Effector memory CD8-positive, alpha-beta T cell (primary cell): ENCODE data around the gene CRACR2A.

ENCODE experiments used
- ATAC-seq: fragments of 150-1000 bp; cut with Tn5 transposase; replicated peaks from 2 replicates; pipeline ENCODE4 v1.10.0; 2021; ENCODE audit warnings: mild to moderate bottlenecking, moderate library complexity
- DNase-seq, 3 experiments: peaks; one replicate each; pipeline ENCODE4 v3.0.0; 2021
- H3K27ac Mint-ChIP-seq, 2 donors: one replicate each; pipeline ENCODE4 v1.8.0; 2022; ENCODE audit warnings: mild to moderate bottlenecking in 2 of 2, mixed read lengths in 2 of 2, moderate library complexity in 2 of 2
- H3K27me3 Mint-ChIP-seq, 2 donors: one replicate each; pipeline ENCODE4 v1.8.0; 2022; ENCODE audit warnings: mixed read lengths in 2 of 2
- H3K36me3 Mint-ChIP-seq: one replicate; pipeline ENCODE4 v1.8.0; 2022; ENCODE audit warnings: mild to moderate bottlenecking, moderate library complexity, mixed read lengths; ENCODE audit not compliant: insufficient read depth
- H3K4me1 Mint-ChIP-seq, 2 donors: one replicate each; pipeline ENCODE4 v1.8.0; 2022; ENCODE audit warnings: low read depth in 2 of 2, mixed read lengths in 2 of 2
- H3K4me3 Mint-ChIP-seq, 2 donors: one replicate each; pipeline ENCODE4 v1.8.0; 2022; ENCODE audit warnings: mild to moderate bottlenecking in 2 of 2, mixed read lengths in 2 of 2, moderate library complexity in 2 of 2
- H3K9me3 Mint-ChIP-seq, 2 donors: one replicate each; pipeline ENCODE4 v1.8.0; 2022; ENCODE audit warnings: mixed read lengths in 2 of 2

The CRACR2A gene

DNA sequence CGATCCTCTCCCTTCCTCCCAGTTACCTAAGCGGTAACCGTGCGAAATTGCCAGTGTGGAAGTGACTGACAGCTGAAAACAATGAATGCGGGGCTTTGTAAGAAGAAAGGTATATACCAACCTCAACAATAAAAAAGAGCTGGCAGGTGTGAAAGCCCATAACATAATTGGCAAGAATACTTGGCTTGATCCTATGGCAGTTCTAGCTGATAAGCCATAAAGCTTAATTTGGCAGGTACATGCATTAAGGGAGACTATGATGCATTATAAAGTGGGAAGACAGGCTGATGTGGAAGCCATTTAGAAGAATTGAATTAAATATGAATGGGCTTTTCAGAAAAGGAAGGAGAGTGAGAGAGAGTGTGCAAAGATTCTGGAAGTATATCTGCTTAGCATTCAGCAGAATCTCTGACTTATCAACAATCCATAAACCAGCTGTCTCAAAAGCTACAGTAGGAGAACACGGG lies 71.3 kb downstream of the CRACR2A start:
- peaks cover 0 to 4% of the 10 kb centered on the region in 2 donors for H3K4me1 Mint-ChIP-seq
- H3K4me3 Mint-ChIP-seq, result no peak overlapping the region
- H3K9me3 Mint-ChIP-seq, result no peaks in the 10 kb centered on the region
- H3K27ac Mint-ChIP-seq, result peak overlapping the region in 1 of 2 donors; percentile 4
- ATAC-seq (no peak), DNase-seq (no peak)
- no peaks in the 10 kb centered on the region for H3K27me3 Mint-ChIP-seq
- peaks cover 14% of the 10 kb centered on the region for H3K36me3 Mint-ChIP-seq

DNA sequence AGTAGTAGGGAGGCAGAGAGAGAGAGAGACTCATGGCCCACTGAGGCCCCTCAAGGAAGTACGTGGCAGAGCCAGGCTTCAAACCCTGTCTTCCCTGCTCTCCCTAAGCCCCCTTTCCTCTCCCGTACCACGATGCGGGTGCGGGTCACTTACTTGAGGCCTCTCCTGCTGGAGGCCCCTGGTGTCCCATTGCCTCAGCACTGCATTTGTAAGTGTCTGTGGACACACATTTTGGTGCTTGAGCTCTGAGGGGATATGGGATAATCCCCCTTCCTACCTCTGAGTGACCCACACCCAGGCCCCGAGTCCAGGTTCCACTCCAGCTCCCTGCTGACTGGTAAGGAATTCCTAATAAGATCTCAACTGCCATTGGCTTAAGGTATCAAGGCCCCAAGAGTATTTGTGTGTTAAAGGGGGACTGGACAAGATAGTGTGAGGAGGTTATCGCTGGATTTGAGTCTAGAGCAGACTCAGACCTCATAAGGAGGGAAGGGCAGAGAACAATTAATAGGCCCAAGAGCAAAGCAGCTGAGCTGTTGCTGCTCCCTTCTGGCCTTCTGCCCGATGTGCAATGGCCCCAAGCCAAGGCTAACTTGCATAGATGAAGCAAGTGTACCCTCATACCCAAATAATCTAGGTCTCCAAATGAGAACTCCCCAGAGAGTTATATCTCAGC lies 71.9 kb downstream of the CRACR2A start:
- H3K4me3 Mint-ChIP-seq, result no peak overlapping the region
- ATAC-seq (no peak), DNase-seq (no peak)
- H3K9me3 Mint-ChIP-seq, result no peaks in the 10 kb centered on the region
- H3K27ac Mint-ChIP-seq, result no peak overlapping the region
- no peaks in the 10 kb centered on the region for H3K27me3 Mint-ChIP-seq
- peaks cover 17% of the 10 kb centered on the region for H3K36me3 Mint-ChIP-seq
- H3K4me1 Mint-ChIP-seq, result peaks cover 0 to 4% of the 10 kb centered on the region in 2 donors

DNA sequence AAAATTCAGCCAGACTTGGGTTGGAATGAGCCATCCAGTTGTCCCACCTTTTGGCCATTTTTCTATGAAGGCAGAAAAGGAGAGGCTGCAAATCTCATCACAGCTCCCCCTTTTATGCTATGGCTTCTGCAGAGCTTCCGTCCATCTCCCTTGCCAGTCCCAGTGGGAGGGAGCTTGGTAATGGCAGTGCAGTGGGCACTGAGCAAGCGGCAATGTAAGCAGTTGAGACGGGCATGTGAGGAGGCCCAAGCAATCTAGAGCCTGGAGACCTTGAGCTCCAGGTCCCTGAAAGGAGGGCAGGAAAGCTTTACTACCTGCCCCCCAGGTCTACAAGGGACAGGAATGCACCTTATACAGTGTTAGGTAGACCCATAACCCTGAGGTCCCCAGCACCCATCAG lies 73.1 kb downstream of the CRACR2A start:
- Mint-ChIP-seq H3K27me3 (no peaks in the 10 kb centered on the region), H3K9me3 (no peaks in the 10 kb centered on the region), H3K4me1 (peaks cover 3 to 4% of the 10 kb centered on the region in 2 donors), H3K27ac (peak overlapping the region; percentile 37 to 82), H3K4me3 (no peak overlapping the region), H3K36me3 (peaks cover 20% of the 10 kb centered on the region)
- ATAC-seq, result no peak
- no peak for DNase-seq

DNA sequence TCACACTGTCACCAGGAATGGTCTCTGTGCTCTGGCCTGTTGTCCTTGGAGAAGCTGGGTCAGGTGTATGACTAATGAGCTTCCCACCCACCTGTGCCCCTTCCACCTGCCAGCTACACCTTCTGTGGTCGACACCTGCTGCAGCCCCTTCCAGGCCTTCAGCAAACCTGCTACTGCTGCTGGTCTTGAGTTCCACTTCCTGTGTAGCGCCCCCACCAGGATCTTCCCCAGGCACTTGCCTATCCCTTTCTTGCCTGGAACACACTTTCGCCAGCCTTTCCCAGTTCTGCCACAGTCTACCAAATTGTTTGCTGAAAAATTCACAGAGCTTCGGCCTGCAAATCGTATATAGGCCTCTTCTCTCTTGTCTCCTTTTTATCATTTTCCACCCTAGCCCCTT lies 75.3 kb downstream of the CRACR2A start:
- H3K9me3 Mint-ChIP-seq, result no peaks in the 10 kb centered on the region
- no peak overlapping the region for H3K4me3 Mint-ChIP-seq
- H3K36me3 Mint-ChIP-seq, result peaks cover 25% of the 10 kb centered on the region
- H3K4me1 Mint-ChIP-seq, result peaks cover 0 to 3% of the 10 kb centered on the region in 2 donors
- peak overlapping the region; percentile 8 to 12 for H3K27ac Mint-ChIP-seq
- no peak for DNase-seq
- no peaks in the 10 kb centered on the region for H3K27me3 Mint-ChIP-seq
- ATAC-seq, result no peak

DNA sequence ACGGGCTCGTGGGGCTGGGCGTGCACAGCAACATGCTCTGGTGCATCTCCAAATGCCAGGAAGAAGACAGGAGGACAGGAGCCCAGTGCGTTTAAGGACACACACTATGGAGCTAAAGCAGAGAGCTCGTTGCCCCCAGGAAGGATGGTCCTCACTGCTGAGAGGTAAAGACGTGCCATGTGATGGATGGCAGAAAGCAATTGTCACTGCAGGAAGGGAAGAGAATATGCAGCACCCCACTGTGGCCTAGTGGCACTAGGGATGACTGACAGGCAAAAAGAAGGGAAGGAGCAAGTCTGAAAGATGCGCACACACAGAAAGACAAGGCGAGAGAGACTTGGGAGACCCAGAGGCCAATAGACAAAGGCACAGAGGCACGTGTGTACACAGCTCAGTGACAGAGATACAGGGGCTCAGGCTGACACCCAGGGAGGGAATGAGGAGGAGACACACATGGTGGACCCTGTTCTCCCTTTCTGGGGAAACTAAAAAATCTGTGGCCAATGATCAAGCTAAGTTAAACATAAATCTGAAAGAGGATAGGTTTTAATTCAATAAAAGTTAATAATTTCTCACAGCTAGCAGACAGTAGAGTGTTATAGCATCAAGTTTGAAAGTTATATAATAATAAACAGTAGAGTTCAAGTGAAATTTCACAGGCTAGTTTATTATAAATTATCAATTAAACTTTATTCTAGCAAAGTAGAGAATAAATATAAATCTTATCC lies 78.8 kb downstream of the CRACR2A start:
- H3K27ac Mint-ChIP-seq, result no peak overlapping the region
- no peaks in the 10 kb centered on the region for H3K9me3 Mint-ChIP-seq
- peaks cover 0 to 3% of the 10 kb centered on the region in 2 donors for H3K4me1 Mint-ChIP-seq
- ATAC-seq (no peak), DNase-seq (no peak)
- peaks cover 33% of the 10 kb centered on the region for H3K36me3 Mint-ChIP-seq
- no peaks in the 10 kb centered on the region for H3K27me3 Mint-ChIP-seq
- no peak overlapping the region for H3K4me3 Mint-ChIP-seq

DNA sequence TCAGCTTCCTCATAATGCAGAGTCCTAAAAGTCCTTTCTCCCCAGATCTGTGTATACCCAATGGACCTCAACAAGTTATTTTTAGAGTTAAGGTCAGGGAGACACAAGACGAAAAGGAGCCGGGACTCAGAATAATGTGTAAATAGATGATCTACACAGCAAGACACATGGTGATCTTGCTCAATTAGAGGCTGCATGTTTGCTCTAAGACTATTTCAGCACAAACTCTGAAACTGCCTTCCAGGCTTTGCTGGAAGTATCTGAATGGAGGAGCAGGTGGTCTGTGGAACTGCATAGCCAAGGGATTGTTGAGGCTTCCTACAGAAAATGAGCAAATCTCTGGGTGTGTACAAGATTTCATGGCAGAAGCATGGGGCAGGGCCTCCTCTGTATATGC lies 80.8 kb downstream of the CRACR2A start:
- ATAC-seq (no peak), DNase-seq (no peak)
- Mint-ChIP-seq H3K36me3 (peaks cover 36% of the 10 kb centered on the region), H3K4me3 (no peak overlapping the region), H3K27ac (peak overlapping the region; percentile 14 to 65), H3K4me1 (peaks cover 0 to 3% of the 10 kb centered on the region in 2 donors), H3K9me3 (no peaks in the 10 kb centered on the region), H3K27me3 (no peaks in the 10 kb centered on the region)

DNA sequence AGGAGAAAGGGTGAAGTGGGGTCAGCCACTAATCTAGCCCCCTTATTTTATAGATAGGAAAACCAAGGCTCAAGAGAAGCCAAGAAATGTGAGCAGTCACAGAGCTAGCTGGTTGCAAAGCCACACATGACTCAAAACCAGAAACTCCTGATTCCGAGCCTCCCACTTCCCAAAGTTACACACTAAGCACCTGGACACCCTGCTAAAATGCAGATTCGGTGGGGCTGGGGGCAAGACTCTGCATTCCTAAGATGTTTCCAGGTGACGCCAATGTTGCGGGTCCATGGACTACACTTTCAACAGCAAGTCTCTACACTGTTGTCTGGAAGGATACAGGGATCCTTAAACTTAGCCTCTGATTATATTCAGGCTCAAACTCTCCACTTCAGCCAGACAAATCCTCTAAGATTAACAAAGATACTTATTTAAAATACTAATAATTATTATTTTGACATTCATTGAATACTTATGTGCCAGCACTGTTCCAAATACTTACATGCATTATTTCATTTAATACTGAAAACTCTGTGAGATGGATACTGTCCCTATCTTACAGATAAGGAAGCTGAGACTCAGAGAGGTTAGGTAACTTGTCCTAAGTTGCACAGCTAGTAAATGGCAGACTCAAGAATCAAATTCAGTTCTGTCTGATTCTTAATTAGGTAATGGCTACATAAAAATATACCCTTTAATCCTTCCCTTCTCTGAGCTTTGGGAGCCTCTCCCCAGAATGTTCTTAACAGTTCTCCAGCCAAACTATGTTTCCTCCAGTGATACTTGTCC lies 81.4 kb downstream of the CRACR2A start:
- Mint-ChIP-seq H3K4me1 (peaks cover 0 to 3% of the 10 kb centered on the region in 2 donors), H3K9me3 (no peaks in the 10 kb centered on the region), H3K4me3 (no peak overlapping the region), H3K27ac (peak overlapping the region; percentile 38 to 65), H3K36me3 (peaks cover 32% of the 10 kb centered on the region), H3K27me3 (no peaks in the 10 kb centered on the region)
- no peak for ATAC-seq
- no peak for DNase-seq

DNA sequence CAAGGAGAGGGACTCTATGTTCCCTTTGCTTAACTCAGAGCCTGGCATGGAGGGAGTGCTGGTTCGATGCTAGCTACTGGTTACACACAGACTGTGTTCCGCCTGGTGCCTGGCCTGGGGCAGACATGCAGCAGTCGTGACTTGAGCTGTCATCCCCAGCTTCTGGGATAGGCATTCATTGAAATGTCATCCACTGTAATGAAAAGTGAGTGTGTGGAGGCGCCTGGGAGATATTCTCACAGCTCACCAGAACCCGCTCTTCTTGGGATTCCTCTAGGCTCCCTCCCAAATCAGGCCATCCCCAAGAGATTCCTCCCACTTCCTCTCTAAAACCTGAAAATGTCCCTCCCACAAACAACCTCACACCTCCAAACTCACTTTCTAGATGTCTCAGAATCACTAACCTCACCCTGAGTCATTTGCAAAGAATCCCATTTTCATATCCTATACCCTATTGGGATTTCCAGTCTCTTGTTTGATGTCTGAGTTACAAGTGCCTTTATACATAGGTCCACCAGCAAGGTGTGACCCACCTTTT lies 82.8 kb downstream of the CRACR2A start:
- no peak for ATAC-seq
- Mint-ChIP-seq H3K9me3 (no peaks in the 10 kb centered on the region), H3K4me3 (no peak overlapping the region), H3K27me3 (no peaks in the 10 kb centered on the region), H3K27ac (peak overlapping the region in 1 of 2 donors; percentile 29), H3K4me1 (no peaks in the 10 kb centered on the region), H3K36me3 (peaks cover 35% of the 10 kb centered on the region)
- DNase-seq, result no peak

DNA sequence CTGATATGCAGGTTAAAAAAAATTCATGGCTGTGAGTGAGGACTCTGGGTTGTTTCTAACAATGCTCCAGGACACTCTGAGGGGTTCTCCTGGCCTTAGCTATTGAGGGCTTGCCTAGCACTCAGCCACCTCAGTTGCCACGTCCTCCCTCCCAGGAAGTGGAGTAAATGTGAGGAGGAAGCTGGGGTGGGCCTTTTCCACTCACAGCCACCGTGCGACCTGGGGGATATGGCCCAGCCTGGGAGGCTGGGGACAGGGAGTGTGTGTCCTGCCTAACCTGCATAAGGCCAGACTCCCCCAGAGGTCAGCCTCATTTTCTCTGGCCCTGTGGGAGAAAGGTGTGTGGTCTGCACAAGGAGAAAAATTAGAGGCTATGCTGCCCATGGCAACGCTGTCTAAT lies 83.3 kb downstream of the CRACR2A start:
- Mint-ChIP-seq H3K27me3 (no peaks in the 10 kb centered on the region), H3K4me3 (no peak overlapping the region), H3K9me3 (no peaks in the 10 kb centered on the region), H3K4me1 (no peaks in the 10 kb centered on the region), H3K36me3 (peaks cover 40% of the 10 kb centered on the region), H3K27ac (peak overlapping the region in 1 of 2 donors; percentile 20)
- ATAC-seq (no peak), DNase-seq (no peak)

DNA sequence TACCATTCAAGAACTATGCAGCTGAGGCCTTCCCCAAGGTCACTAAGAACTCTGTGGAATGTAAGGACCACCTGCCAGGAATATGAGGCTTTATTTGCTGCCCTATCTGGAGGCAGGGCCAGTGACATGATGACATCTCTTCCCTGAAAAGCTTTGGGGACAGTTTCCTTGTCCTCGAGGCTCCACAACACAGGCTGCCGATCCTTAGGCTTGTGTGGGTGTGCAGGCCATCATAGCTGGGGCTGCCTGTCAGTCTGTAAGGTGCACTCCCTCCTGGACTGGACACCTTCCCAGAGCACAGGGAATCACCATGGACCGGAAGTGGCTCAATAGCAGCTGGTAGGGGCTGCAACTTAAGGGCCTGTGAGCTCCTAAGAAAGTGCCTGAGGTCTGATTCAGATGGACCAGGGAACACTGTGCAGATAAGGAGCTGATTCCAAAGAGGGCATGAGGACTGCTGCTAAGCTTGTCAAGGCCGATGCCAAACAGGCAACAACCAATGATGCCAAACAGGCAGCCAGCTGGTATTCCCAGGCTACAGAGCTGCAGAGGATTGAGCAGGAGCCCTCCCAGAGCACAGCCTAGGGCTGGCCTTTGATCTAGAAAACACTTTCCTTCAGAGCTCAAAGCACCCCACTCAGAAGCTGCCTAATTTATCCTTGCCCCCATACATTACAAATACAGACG lies 84.3 kb downstream of the CRACR2A start:
- no peak overlapping the region for H3K4me3 Mint-ChIP-seq
- DNase-seq (no peak), ATAC-seq (no peak)
- H3K36me3 Mint-ChIP-seq, result peaks cover 39% of the 10 kb centered on the region
- peak overlapping the region in 1 of 2 donors; percentile 29 for H3K27ac Mint-ChIP-seq
- H3K4me1 Mint-ChIP-seq, result no peaks in the 10 kb centered on the region
- H3K27me3 Mint-ChIP-seq, result no peaks in the 10 kb centered on the region
- H3K9me3 Mint-ChIP-seq, result no peaks in the 10 kb centered on the region

DNA sequence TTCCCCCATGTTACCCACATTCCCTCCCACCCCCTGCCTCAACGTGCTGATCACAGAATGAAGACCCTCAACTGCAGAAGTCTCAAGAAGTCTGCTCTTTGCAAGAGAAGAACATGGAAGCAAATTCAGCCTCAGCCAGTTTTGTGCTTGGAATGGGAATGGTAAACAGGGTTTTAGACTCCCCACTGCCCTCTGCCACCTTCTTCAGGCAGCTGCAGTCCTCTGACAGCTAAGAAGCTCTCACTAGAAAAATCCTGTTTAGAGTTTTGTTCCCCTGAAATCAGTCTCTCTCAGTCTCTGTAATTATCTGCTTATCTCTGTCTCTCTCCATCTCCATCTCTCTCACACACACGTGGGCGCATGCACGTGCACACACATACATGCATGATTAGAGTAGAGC lies 85.4 kb downstream of the CRACR2A start:
- Mint-ChIP-seq H3K36me3 (peaks cover 34% of the 10 kb centered on the region), H3K4me3 (no peak overlapping the region), H3K9me3 (no peaks in the 10 kb centered on the region), H3K27me3 (no peaks in the 10 kb centered on the region), H3K27ac (peak overlapping the region in 1 of 2 donors; percentile 29), H3K4me1 (no peaks in the 10 kb centered on the region)
- no peak for DNase-seq
- ATAC-seq, result no peak

DNA sequence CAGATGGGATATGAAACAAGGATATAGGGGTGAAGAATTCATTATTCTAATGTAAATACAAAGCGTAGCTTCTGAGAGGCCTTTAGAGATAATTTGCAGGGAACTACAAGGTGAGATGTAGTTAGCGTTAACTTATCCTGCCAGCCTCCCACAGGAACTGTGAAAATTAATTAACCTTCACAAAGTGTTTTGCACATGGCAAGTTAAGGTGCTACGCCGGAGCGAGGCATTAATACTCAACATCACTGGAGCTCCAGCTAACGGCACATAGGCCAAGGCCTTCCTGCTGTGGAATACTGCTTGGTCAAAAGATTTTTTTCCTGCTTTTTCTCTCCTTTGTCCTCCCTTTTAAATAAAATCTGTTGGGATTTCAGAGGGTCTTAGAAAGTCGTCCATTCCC lies 86.5 kb downstream of the CRACR2A start:
- H3K9me3 Mint-ChIP-seq, result no peaks in the 10 kb centered on the region
- H3K36me3 Mint-ChIP-seq, result peaks cover 33% of the 10 kb centered on the region
- DNase-seq (no peak), ATAC-seq (no peak)
- peak overlapping the region; percentile 33 to 64 for H3K27ac Mint-ChIP-seq
- H3K4me1 Mint-ChIP-seq, result no peaks in the 10 kb centered on the region
- no peak overlapping the region for H3K4me3 Mint-ChIP-seq
- H3K27me3 Mint-ChIP-seq, result no peaks in the 10 kb centered on the region

DNA sequence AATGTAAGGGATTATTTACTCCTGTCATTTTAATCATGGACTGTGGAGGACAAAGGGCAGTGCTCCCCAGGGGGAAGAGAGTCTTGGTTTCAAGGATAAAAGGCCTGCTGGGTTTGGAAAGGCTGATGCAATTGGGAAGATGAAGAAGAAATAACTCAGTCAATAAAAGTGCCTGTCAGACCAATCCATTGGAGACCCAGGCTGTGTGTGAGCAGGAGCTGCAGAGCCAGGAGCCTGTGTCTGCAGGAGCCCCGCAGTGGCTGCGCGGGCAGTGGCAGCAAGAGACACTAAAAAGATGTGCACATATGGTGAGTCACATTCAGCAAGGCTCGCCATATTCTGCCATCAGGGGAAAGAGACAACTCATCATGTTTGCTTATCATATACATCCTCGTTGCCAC lies 90.4 kb downstream of the CRACR2A start:
- ATAC-seq (no peak), DNase-seq (no peak)
- Mint-ChIP-seq H3K27me3 (no peaks in the 10 kb centered on the region), H3K4me1 (peaks cover 0 to 1% of the 10 kb centered on the region in 2 donors), H3K9me3 (no peaks in the 10 kb centered on the region), H3K4me3 (no peak overlapping the region), H3K36me3 (peaks cover 24% of the 10 kb centered on the region), H3K27ac (peak overlapping the region in 1 of 2 donors; percentile 1)
